SKM-1 treated with dmso at 0.1 percent for 144 hours (cell line): ENCODE results near the gene FMN2.
"Not testable (repeated sequence)": the region's sequence is repeated elsewhere in the genome, so short reads cannot be mapped to it uniquely, and the experiment has no call there.

Experiments
- DNase-seq: peaks from one replicate; lab custom pipeline; 2025; ENCODE audit not compliant: unreplicated experiment; lab: John Stamatoyannopoulos, UW

Gene FMN2

GRCh38 chr1:240136402-240136801, 44.7 kb downstream of the FMN2 start:
- DNase-seq = no peak

- no peak for DNase-seq
Measured at GRCh38 chr1:240138867-240139266, 47.2 kb downstream of the FMN2 start.

GRCh38 chr1:240139511-240139910, 47.8 kb downstream of the FMN2 start:
- DNase-seq = no peak

- no peak for DNase-seq
Measured at GRCh38 chr1:240145120-240145519, 53.4 kb downstream of the FMN2 start.

GRCh38 chr1:240148333-240148732, 56.6 kb downstream of the FMN2 start:
- DNase-seq = no peak

GRCh38 chr1:240149484-240150094, 57.9 kb downstream of the FMN2 start:
- DNase-seq = peak; percentile 63

GRCh38 chr1:240151136-240151735, 59.6 kb downstream of the FMN2 start:
- DNase-seq = no peak

GRCh38 chr1:240152611-240153297, 61.1 kb downstream of the FMN2 start:
- no peak for DNase-seq

GRCh38 chr1:240155605-240156004, 63.9 kb downstream of the FMN2 start:
- DNase-seq = no peak

- DNase-seq = no peak
Measured at GRCh38 chr1:240164742-240165141, 73.1 kb downstream of the FMN2 start.

- DNase-seq = no peak
Measured at GRCh38 chr1:240169188-240169587, 77.5 kb downstream of the FMN2 start.

- DNase-seq = no peak
Measured at GRCh38 chr1:240170266-240170665, 78.6 kb downstream of the FMN2 start.

- DNase-seq = no peak
Measured at GRCh38 chr1:240170806-240171205, 79.1 kb downstream of the FMN2 start.

GRCh38 chr1:240171907-240172306, 80.2 kb downstream of the FMN2 start:
- no peak for DNase-seq

- DNase-seq = no peak
Measured at GRCh38 chr1:240173836-240174235, 82.2 kb downstream of the FMN2 start.

GRCh38 chr1:240174734-240175133, 83.1 kb downstream of the FMN2 start:
- DNase-seq = peak; percentile 69

- no peak for DNase-seq
Measured at GRCh38 chr1:240178366-240178765, 86.7 kb downstream of the FMN2 start.

GRCh38 chr1:240184682-240185081, 93.0 kb downstream of the FMN2 start:
- not testable (repeated sequence) for DNase-seq

- DNase-seq = no peak
Measured at GRCh38 chr1:240188139-240188538, 96.5 kb downstream of the FMN2 start.

GRCh38 chr1:240189386-240189989, 97.8 kb downstream of the FMN2 start:
- DNase-seq = peak; percentile 71

- peak; percentile 42 for DNase-seq
Measured at GRCh38 chr1:240190881-240191401, 99.3 kb downstream of the FMN2 start.

- DNase-seq = no peak
Measured at GRCh38 chr1:240192851-240193250, 101.2 kb downstream of the FMN2 start.
